GM12878 (cell line): ENCODE measurements around the gene CTSE. TPM values are rescaled to one million over a fixed set of nuclear protein-coding genes. Genes with fewer than 3 reads are reported as not detected.

Experiments used
- ATAC-seq: fragments of 200-7000 bp; cut with Tn5 transposase; 3 replicates; pipeline ENCODE4 v1.9.1; 2020; ENCODE audit warnings: mild to moderate bottlenecking, moderate library complexity
- BruUV-seq: library from RNA; stranded (reverse); fragments of 400-500 nt; replicated peaks from 2 replicates; lab custom pipeline; 2021; lab: Mats Ljungman, UMichigan
- CTCF ChIA-PET: fragments of 300-600 bp; sonication (Branson Sonifier 250); formaldehyde crosslinking; extraction: SDS; loops from one replicate; lab custom pipeline; 2021; ENCODE audit warnings: inconsistent platforms; lab: Yijun Ruan, JAX
- POLR2A ChIA-PET: fragments of 350-600 bp; formaldehyde crosslinking; extraction: SDS; loops from one replicate; lab custom pipeline; 2021; ENCODE audit warnings: inconsistent platforms; lab: Charles Lee
- RAD21 ChIA-PET: fragments of 300-600 bp; sonication (Branson Sonifier 250); formaldehyde crosslinking; loops from one replicate; lab custom pipeline; 2023; ENCODE audit warnings: antibody characterized with exemption; ENCODE audit not compliant: unreplicated experiment; lab: Charles Lee
- SMC1A ChIA-PET: fragments of 300-600 bp; sonication (Branson Sonifier 250); formaldehyde crosslinking; loops from one replicate; lab custom pipeline; 2023; ENCODE audit not compliant: unreplicated experiment, uncharacterized antibody; lab: Charles Lee
- DNase-seq: peaks from one replicate; pipeline ENCODE4 v3.0.0-alpha.2; 2011; ENCODE audit warnings: low read depth, low spot score
- FAIRE-seq: peaks from 3 replicates; lab custom pipeline; 2011; peaks lifted over from hg19 to GRCh38; lab: Jason Lieb, UNC
- H2AFZ ChIP-seq: 2 replicates; pipeline ENCODE4 v1.6.0; 2011; ENCODE audit warnings: low read depth, low read length, control low read depth; ENCODE audit not compliant: control insufficient read depth
- H3K27ac ChIP-seq: 2 replicates; pipeline ENCODE4 v1.5.1; 2011; ENCODE audit warnings: control low read depth; ENCODE audit not compliant: control insufficient read depth, insufficient read depth
- H3K27me3 ChIP-seq, 2 experiments: replicated peaks in 1 of 2; 2 replicates each; pipeline versions ENCODE4 v1.6.0 to v1.6.1; 2011; ENCODE audit warnings: low read length in 1 of 2; ENCODE audit not compliant: control insufficient read depth in 2 of 2, insufficient read depth in 2 of 2
- H3K36me3 ChIP-seq, 2 experiments: 2 replicates each; pipeline ENCODE4 v1.5.1; 2011; ENCODE audit warnings: low read length in 1 of 2; ENCODE audit not compliant: control insufficient read depth in 2 of 2, insufficient read depth in 2 of 2
- H3K4me1 ChIP-seq: 2 replicates; pipeline ENCODE4 v1.6.1; 2011; ENCODE audit warnings: mild to moderate bottlenecking, low read length, moderate library complexity, mixed read lengths; ENCODE audit not compliant: control insufficient read depth, insufficient read depth
- H3K4me2 ChIP-seq: 2 replicates; pipeline ENCODE4 v1.6.0; 2011; ENCODE audit warnings: control low read depth; ENCODE audit not compliant: control insufficient read depth, insufficient read depth
- H3K4me3 ChIP-seq: fragments of 200-600 bp; sonication (generic); 2 replicates; pipeline ENCODE4 v1.5.1; 2016
- H3K79me2 ChIP-seq: 2 replicates; pipeline ENCODE4 v1.6.0; 2011; ENCODE audit warnings: low read length; ENCODE audit not compliant: control insufficient read depth, insufficient read depth
- H3K9ac ChIP-seq: 2 replicates; pipeline ENCODE4 v1.8.0; 2011; ENCODE audit warnings: low read length, control low read depth, mixed read lengths; ENCODE audit not compliant: control insufficient read depth, insufficient read depth
- H3K9me3 ChIP-seq: replicated peaks from 3 replicates; pipeline ENCODE4 v1.5.1; 2011; ENCODE audit warnings: mild to moderate bottlenecking, low read length; ENCODE audit not compliant: control insufficient read depth, insufficient read depth
- H4K20me1 ChIP-seq: 2 replicates; pipeline ENCODE4 v1.6.0; 2011; ENCODE audit not compliant: control insufficient read depth, insufficient read depth
- CEBPB ChIP-seq, 2 experiments: fragments of 150-350 bp in 1 of 2; IDR thresholded peaks; 2 replicates each; pipeline ENCODE4 v1.6.1; 2012 to 2014; ENCODE audit warnings: low read depth in 2 of 2, low read length in 2 of 2, borderline replicate concordance in 1 of 2, inconsistent platforms in 1 of 2
- EP300 ChIP-seq, 2 experiments: fragments of 150-350 bp in 1 of 2; IDR thresholded peaks; 2 replicates each; pipeline ENCODE4 v1.6.1; 2011 to 2012; ENCODE audit warnings: low read depth in 2 of 2, low read length in 2 of 2, borderline replicate concordance in 1 of 2, improper control_type of control experiment in 1 of 2, inconsistent platforms in 1 of 2; ENCODE audit not compliant: control insufficient read depth in 1 of 2
- FOS ChIP-seq: IDR thresholded peaks from 3 replicates; pipeline ENCODE4 v1.6.1; 2011; ENCODE audit warnings: borderline replicate concordance; ENCODE audit not compliant: insufficient read length; ENCODE audit errors: extremely low read depth
- JUND ChIP-seq: IDR thresholded peaks from 2 replicates; pipeline ENCODE4 v1.6.1; 2012; ENCODE audit warnings: low read depth, mild to moderate bottlenecking, low read length, improper control_type of control experiment, moderate library complexity
- LARP7 ChIP-seq: fragments of 450-650 bp; IDR thresholded peaks from 2 replicates; pipeline ENCODE4 v1.6.1; 2017; ENCODE audit warnings: mild to moderate bottlenecking
- MTA3 ChIP-seq: IDR thresholded peaks from 2 replicates; pipeline ENCODE4 v1.6.1; 2012; ENCODE audit warnings: low read length, inconsistent platforms, borderline replicate concordance
- NR2C2 ChIP-seq: IDR thresholded peaks from 2 replicates; pipeline ENCODE4 v1.6.1; 2011; ENCODE audit warnings: borderline replicate concordance, low read depth; ENCODE audit not compliant: control insufficient read depth, insufficient read length
- POLR2A ChIP-seq: IDR thresholded peaks from 2 replicates; pipeline ENCODE4 v1.6.1; 2011; ENCODE audit warnings: low read depth, mild to moderate bottlenecking, low read length
- SREBF1 ChIP-seq: IDR thresholded peaks from 2 replicates; pipeline ENCODE4 v1.6.1; 2012; ENCODE audit warnings: mild to moderate bottlenecking, low read length
- ZSCAN29 ChIP-seq: fragments of 450-650 bp; IDR thresholded peaks from 2 replicates; pipeline ENCODE4 v1.6.1; 2017; ENCODE audit warnings: mild to moderate bottlenecking, moderate library complexity
- WGBS: methylation state at CpG from one replicate; pipeline ENCODE4 v1.1.6; 2016; ENCODE audit warnings: low lambda C conversion rate; ENCODE audit not compliant: insufficient replicate concordance, insufficient coverage; ENCODE audit errors: missing lambda C conversion rate; 5-methylcytosine and 5-hydroxymethylcytosine counted together
- in situ Hi-C: fragments of 300-500 bp; cut with MboI; formaldehyde crosslinking; loops from 9 replicates; pipeline ENCODE4 v1.14.3; 2018; ENCODE audit warnings: mixed read lengths
- intact Hi-C: fragments of 100-400 bp; cut with micrococcal nuclease; formaldehyde crosslinking; loops from one replicate; pipeline ENCODE4 v1.14.2; 2022; ENCODE audit not compliant: unreplicated experiment
- polyA plus RNA-seq, 11 experiments: library from polyadenylated mRNA; depleted of rRNA in 4 of 11; unstranded in 6 of 11; stranded (reverse) in 5 of 11; fragments of >200 nt; fragmentation: Nextera tagmentation in 4 of 11; fragmentation: Illumina TruSeq in 1 of 11; extraction: Ambion mirVana in 4 of 11; extraction: Trizol in 1 of 11; gene quantifications; 1 replicate in 1 of 11; 2 replicates in 10 of 11; pipeline versions ENCODE4 v1.2.1 to v1.2.3, GENCODE V29; 2011 to 2016; ENCODE audit warnings: inconsistent platforms in 2 of 11, missing spikeins in 2 of 11, low read depth in 1 of 11
- total RNA-seq, 4 experiments: library from RNA; depleted of rRNA in 3 of 4; stranded (reverse); fragments of >200 nt in 3 of 4; fragmentation: Illumina TruSeq in 1 of 4; extraction: Trizol in 1 of 4; gene quantifications; 2 replicates each; pipeline versions ENCODE4 v1.2.1 to v1.2.3, GENCODE V29; 2013 to 2021
- TF ChIP-seq, protein P1 (sequence below): fragments of 450-650 bp; conservative IDR thresholded peaks from 2 replicates; pipeline ENCODE4 v1.6.1; 2017; ENCODE audit warnings: mild to moderate bottlenecking, moderate library complexity
- TF ChIP-seq, protein P2 (sequence below): fragments of 450-650 bp; IDR thresholded peaks from 2 replicates; pipeline ENCODE4 v1.6.1; 2018; ENCODE audit warnings: mild to moderate bottlenecking, low read depth, moderate library complexity; ENCODE audit not compliant: partially characterized antibody

CTSE gene
- total and polyA plus RNA-seq, 10 of the 15 experiments (the other 5 are each of a cell fraction or from before 2014, with no cell fraction given): 0.26 TPM; not detected in 9

GRCh38 chr1:205974712-205975111, 49.0 kb downstream of the CTSE start:
- no peak overlapping the region for H3K27ac ChIP-seq
- H3K9ac ChIP-seq: no peak overlapping the region
- no peak overlapping the region for H2AFZ ChIP-seq
- ATAC-seq (no peak), FAIRE-seq (no peak), DNase-seq (no peak)
- TF ChIP-seq MTA3 (no peak), NR2C2 (peak; percentile 20)
- no peaks in the 10 kb centered on the region for H3K4me1 ChIP-seq
- ChIA-PET POLR2A (no interaction called here), SMC1A (no interaction called here), RAD21 (no interaction called here), CTCF (no interaction called here)
- no peak overlapping the region for H3K4me3 ChIP-seq
- H3K27me3 ChIP-seq: no peaks in the 10 kb centered on the region; a peak in 1 of 4 replicates
- WGBS: 15% methylated on average over 3 of the region's 3 CpGs
- intact Hi-C loops (loop anchor here (5.0 kb wide), 1 partner anchor 382 kb away; no protein-coding TSS in a partner anchor), in situ Hi-C loops (no loop called here)
- no peaks in the 10 kb centered on the region for H3K36me3 ChIP-seq
- BruUV-seq: no TSS peak
- H3K79me2 ChIP-seq: no peaks in the 10 kb centered on the region
- H3K9me3 ChIP-seq: no peaks in the 10 kb centered on the region
- no peaks in the 10 kb centered on the region for H4K20me1 ChIP-seq
- H3K4me2 ChIP-seq: no peak overlapping the region

DNA sequence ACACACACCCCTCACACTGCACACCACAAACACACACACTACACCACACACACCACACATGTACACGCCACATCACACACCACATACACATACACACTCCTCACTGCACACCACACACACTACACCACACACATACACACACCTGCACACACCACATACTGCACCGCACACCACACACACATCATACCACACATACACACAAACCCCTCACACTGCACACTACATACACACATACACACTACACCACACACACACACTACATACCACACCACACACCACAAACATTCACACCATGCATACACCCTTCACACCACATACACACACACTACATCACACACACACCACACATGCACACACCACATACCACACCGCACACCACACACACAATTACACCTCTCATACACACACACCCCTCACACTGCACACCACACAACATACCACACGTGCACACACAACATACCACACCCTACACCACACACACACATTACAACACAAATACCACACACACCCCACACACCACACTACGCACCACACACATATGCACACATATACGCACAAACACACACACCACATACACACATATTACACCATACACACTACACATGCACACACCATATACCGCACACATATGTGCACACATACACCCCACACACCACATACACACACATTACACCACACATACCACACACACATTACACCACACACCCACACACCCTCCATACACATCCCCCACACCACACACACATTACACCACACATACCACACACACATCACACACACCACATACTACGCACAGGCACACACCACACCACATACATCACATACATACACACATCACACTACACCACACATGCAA, 50.1 kb downstream of the CTSE start:
- no peaks in the 10 kb centered on the region for H3K4me1 ChIP-seq
- intact Hi-C loops (no loop called here), in situ Hi-C loops (no loop called here)
- H3K27ac ChIP-seq: no peak overlapping the region
- CTCF ChIA-PET: no interaction called here
- H3K4me3 ChIP-seq: no peak overlapping the region
- DNase-seq (no peak), ATAC-seq (no peak), FAIRE-seq (no peak)
- no peaks in the 10 kb centered on the region for H3K9me3 ChIP-seq
- H3K27me3 ChIP-seq: no peaks in the 10 kb centered on the region; a peak in 1 of 4 replicates
- no peak overlapping the region for H3K4me2 ChIP-seq
- H3K9ac ChIP-seq: no peak overlapping the region
- H3K36me3 ChIP-seq: no peaks in the 10 kb centered on the region
- no TSS peak for BruUV-seq
- no peaks in the 10 kb centered on the region for H4K20me1 ChIP-seq
- 89% methylated on average over 8 of the region's 8 CpGs for WGBS
- POLR2A ChIA-PET: no interaction called here
- no peak overlapping the region for H2AFZ ChIP-seq
- RAD21 ChIA-PET: no interaction called here
- H3K79me2 ChIP-seq: no peaks in the 10 kb centered on the region
- SMC1A ChIA-PET: no interaction called here
- TF ChIP-seq JUND (no peak), POLR2A (no peak), EP300 (IDR thresholded peaks at IDR 0.05; ENCODE audit: borderline replicate concordance in 1 of 2, control insufficient read depth in 1 of 2, low read depth in 2 of 2, low read length in 2 of 2) (no peak), LARP7 (no peak), FOS (no peak), CEBPB (IDR thresholded peaks at IDR 0.05; ENCODE audit: borderline replicate concordance in 1 of 2, low read depth in 2 of 2, low read length in 2 of 2) (no peak), ZSCAN29 (no peak), SREBF1 (no peak)
- TF ChIP-seq, protein P1, sequence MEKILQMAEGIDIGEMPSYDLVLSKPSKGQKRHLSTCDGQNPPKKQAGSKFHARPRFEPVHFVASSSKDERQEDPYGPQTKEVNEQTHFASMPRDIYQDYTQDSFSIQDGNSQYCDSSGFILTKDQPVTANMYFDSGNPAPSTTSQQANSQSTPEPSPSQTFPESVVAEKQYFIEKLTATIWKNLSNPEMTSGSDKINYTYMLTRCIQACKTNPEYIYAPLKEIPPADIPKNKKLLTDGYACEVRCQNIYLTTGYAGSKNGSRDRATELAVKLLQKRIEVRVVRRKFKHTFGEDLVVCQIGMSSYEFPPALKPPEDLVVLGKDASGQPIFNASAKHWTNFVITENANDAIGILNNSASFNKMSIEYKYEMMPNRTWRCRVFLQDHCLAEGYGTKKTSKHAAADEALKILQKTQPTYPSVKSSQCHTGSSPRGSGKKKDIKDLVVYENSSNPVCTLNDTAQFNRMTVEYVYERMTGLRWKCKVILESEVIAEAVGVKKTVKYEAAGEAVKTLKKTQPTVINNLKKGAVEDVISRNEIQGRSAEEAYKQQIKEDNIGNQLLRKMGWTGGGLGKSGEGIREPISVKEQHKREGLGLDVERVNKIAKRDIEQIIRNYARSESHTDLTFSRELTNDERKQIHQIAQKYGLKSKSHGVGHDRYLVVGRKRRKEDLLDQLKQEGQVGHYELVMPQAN: no peak
- TF ChIP-seq, protein P2, sequence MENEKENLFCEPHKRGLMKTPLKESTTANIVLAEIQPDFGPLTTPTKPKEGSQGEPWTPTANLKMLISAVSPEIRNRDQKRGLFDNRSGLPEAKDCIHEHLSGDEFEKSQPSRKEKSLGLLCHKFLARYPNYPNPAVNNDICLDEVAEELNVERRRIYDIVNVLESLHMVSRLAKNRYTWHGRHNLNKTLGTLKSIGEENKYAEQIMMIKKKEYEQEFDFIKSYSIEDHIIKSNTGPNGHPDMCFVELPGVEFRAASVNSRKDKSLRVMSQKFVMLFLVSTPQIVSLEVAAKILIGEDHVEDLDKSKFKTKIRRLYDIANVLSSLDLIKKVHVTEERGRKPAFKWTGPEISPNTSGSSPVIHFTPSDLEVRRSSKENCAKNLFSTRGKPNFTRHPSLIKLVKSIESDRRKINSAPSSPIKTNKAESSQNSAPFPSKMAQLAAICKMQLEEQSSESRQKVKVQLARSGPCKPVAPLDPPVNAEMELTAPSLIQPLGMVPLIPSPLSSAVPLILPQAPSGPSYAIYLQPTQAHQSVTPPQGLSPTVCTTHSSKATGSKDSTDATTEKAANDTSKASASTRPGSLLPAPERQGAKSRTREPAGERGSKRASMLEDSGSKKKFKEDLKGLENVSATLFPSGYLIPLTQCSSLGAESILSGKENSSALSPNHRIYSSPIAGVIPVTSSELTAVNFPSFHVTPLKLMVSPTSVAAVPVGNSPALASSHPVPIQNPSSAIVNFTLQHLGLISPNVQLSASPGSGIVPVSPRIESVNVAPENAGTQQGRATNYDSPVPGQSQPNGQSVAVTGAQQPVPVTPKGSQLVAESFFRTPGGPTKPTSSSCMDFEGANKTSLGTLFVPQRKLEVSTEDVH: no peak
